HL-60/S4 treated with phorbol 12-myristate 13-acetate at 8.2 ng/mL for 4 days and 3 days (cell line): ENCODE data around the gene ALG12.

Experiments
- in situ Hi-C: fragments of 300-500 bp; cut with MboI; formaldehyde crosslinking; loops from 2 replicates; pipeline ENCODE4 v1.15.0; 2022; ENCODE audit warnings: low sequenced_read_pairs

The ALG12 gene

GRCh38 chr22:49873228-49873940 lies 44.9 kb downstream of the ALG12 start:
- in situ Hi-C loops = no loop called here

GRCh38 chr22:49872347-49872746 lies 45.9 kb downstream of the ALG12 start:
- in situ Hi-C loops = no loop called here

GRCh38 chr22:49871482-49871881 lies 46.8 kb downstream of the ALG12 start:
- in situ Hi-C loops = no loop called here

GRCh38 chr22:49869845-49870712 lies 48.2 kb downstream of the ALG12 start:
- in situ Hi-C loops = no loop called here

GRCh38 chr22:49869086-49869830 lies 49.0 kb downstream of the ALG12 start:
- in situ Hi-C loops = no loop called here

- in situ Hi-C loops = no loop called here
Observed at GRCh38 chr22:49867303-49868265, 50.7 kb downstream of the ALG12 start.

- in situ Hi-C loops = no loop called here
Observed at GRCh38 chr22:49866646-49867045, 51.6 kb downstream of the ALG12 start.

- in situ Hi-C loops = no loop called here
Observed at GRCh38 chr22:49866134-49866533, 52.1 kb downstream of the ALG12 start.

GRCh38 chr22:49865156-49865555 lies 53.1 kb downstream of the ALG12 start:
- in situ Hi-C loops = no loop called here

GRCh38 chr22:49863931-49864330 lies 54.3 kb downstream of the ALG12 start:
- in situ Hi-C loops = no loop called here

- in situ Hi-C loops = no loop called here
Observed at GRCh38 chr22:49862496-49862776, 55.8 kb downstream of the ALG12 start.

- in situ Hi-C loops = no loop called here
Observed at GRCh38 chr22:49861642-49862495, 56.4 kb downstream of the ALG12 start.

- in situ Hi-C loops = no loop called here
Observed at GRCh38 chr22:49858827-49859226, 59.4 kb downstream of the ALG12 start.

- in situ Hi-C loops = no loop called here
Observed at GRCh38 chr22:49856766-49857618, 61.2 kb downstream of the ALG12 start.

- in situ Hi-C loops = no loop called here
Observed at GRCh38 chr22:49856343-49856742, 61.9 kb downstream of the ALG12 start.

- in situ Hi-C loops = no loop called here
Observed at GRCh38 chr22:49855251-49855911, 62.9 kb downstream of the ALG12 start.

- in situ Hi-C loops = no loop called here
Observed at GRCh38 chr22:49853981-49854831, 64.0 kb downstream of the ALG12 start.
